PC-3 (cell line): ENCODE results near the gene TRIM62. TPM values are rescaled to one million over a fixed set of nuclear protein-coding genes. Genes with fewer than 3 reads are reported as not detected.

Source experiments
- ATAC-seq: fragments of 200-7000 bp; cut with Tn5 transposase; 2 replicates; pipeline ENCODE4 v1.9.1; 2020; ENCODE audit warnings: mild to moderate bottlenecking, moderate library complexity
- BruUV-seq: library from RNA; stranded (reverse); fragments of 400-500 nt; replicated peaks from 2 replicates; lab custom pipeline; 2021; lab: Mats Ljungman, UMichigan
- CTCF ChIA-PET: fragments of 300-600 bp; sonication (Branson Sonifier 250); formaldehyde crosslinking; loops from one replicate; lab custom pipeline; 2022; ENCODE audit warnings: antibody characterized with exemption; lab: Charles Lee
- POLR2A ChIA-PET: fragments of 300-600 bp; sonication (Branson Sonifier 250); formaldehyde crosslinking; loops from one replicate; lab custom pipeline; 2022; ENCODE audit warnings: antibody characterized with exemption; ENCODE audit not compliant: unreplicated experiment; lab: Charles Lee
- DNase-seq: peaks from one replicate; pipeline ENCODE4 v3.0.0-alpha.2; 2015
- H2AFZ ChIP-seq: fragments of 300-600 bp; sonication (generic); 2 replicates; pipeline ENCODE4 v1.6.0; 2016; ENCODE audit warnings: antibody characterized with exemption, low read length
- H3F3A ChIP-seq: fragments of 300-600 bp; sonication (generic); one replicate; pipeline ENCODE4 v1.6.0; 2017; ENCODE audit warnings: antibody characterized with exemption, low read length, control low read depth, mild to moderate bottlenecking; ENCODE audit not compliant: unreplicated experiment
- H3K27ac ChIP-seq: fragments of 300-600 bp; sonication (generic); 2 replicates; pipeline ENCODE4 v1.5.1; 2016; ENCODE audit warnings: mild to moderate bottlenecking, low read length
- H3K27me3 ChIP-seq: fragments of 300-600 bp; sonication (generic); 2 replicates; pipeline ENCODE4 v1.6.1; 2016; ENCODE audit warnings: low read length, mixed read lengths
- H3K36me3 ChIP-seq: fragments of 300-600 bp; sonication (generic); 2 replicates; pipeline ENCODE4 v1.6.1; 2016; ENCODE audit warnings: low read depth, mixed run types, low read length, mixed read lengths
- H3K4me1 ChIP-seq: fragments of 300-600 bp; sonication (generic); 2 replicates; pipeline ENCODE4 v1.5.1; 2016; ENCODE audit warnings: low read length; ENCODE audit not compliant: insufficient read depth
- H3K4me2 ChIP-seq: fragments of 300-600 bp; sonication (generic); 2 replicates; pipeline ENCODE4 v1.6.0; 2016; ENCODE audit warnings: low read length
- H3K4me3 ChIP-seq: fragments of 300-600 bp; sonication (generic); 2 replicates; pipeline ENCODE4 v1.5.1; 2016; ENCODE audit warnings: mild to moderate bottlenecking, low read length, mixed read lengths
- H3K79me2 ChIP-seq: fragments of 300-600 bp; sonication (generic); 2 replicates; pipeline ENCODE4 v1.6.1; 2017; ENCODE audit warnings: low read length, mixed read lengths
- H3K9ac ChIP-seq: fragments of 300-600 bp; sonication (generic); 2 replicates; pipeline ENCODE4 v1.6.0; 2016; ENCODE audit warnings: mild to moderate bottlenecking, low read length
- H3K9me2 ChIP-seq: fragments of 300-600 bp; sonication (generic); replicated peaks from 2 replicates; pipeline ENCODE4 v1.6.1; 2016; ENCODE audit warnings: mixed run types, low read length, mixed read lengths
- H3K9me3 ChIP-seq: fragments of 300-600 bp; sonication (generic); 2 replicates; pipeline ENCODE4 v1.6.1; 2016; ENCODE audit warnings: low read length, mixed read lengths
- H4K20me1 ChIP-seq: fragments of 300-600 bp; sonication (generic); 2 replicates; pipeline ENCODE4 v1.6.1; 2016; ENCODE audit warnings: low read length, mixed read lengths
- EZH2 ChIP-seq: fragments of 300-600 bp; sonication (generic); IDR thresholded peaks from one replicate; pipeline ENCODE4 v1.6.1; 2017; ENCODE audit warnings: antibody characterized with exemption, mild to moderate bottlenecking, low read length; ENCODE audit not compliant: unreplicated experiment
- EZH2phosphoT487 ChIP-seq: fragments of 300-600 bp; sonication (generic); IDR thresholded peaks from 2 replicates; pipeline ENCODE4 v1.6.1; 2018; ENCODE audit warnings: mild to moderate bottlenecking, antibody characterized with exemption, low read length, borderline replicate concordance
- intact Hi-C: fragments of 100-400 bp; cut with micrococcal nuclease; formaldehyde crosslinking; loops from 2 replicates; pipeline ENCODE4 v1.9.0; 2023
- total RNA-seq: library from RNA; depleted of rRNA; stranded (reverse); fragments of >200 nt; gene quantifications from 2 replicates; pipeline ENCODE4 v1.2.3, GENCODE V29; 2014
- TF ChIP-seq, protein P1 (sequence below): fragments of 300-600 bp; sonication (generic); conservative IDR thresholded peaks from 2 replicates; pipeline ENCODE4 v1.5.1; 2017; ENCODE audit warnings: antibody characterized with exemption, low read depth, mild to moderate bottlenecking, low read length

Gene TRIM62
- total RNA-seq, 1 experiment from 2014 or later: 3.9 TPM

DNA sequence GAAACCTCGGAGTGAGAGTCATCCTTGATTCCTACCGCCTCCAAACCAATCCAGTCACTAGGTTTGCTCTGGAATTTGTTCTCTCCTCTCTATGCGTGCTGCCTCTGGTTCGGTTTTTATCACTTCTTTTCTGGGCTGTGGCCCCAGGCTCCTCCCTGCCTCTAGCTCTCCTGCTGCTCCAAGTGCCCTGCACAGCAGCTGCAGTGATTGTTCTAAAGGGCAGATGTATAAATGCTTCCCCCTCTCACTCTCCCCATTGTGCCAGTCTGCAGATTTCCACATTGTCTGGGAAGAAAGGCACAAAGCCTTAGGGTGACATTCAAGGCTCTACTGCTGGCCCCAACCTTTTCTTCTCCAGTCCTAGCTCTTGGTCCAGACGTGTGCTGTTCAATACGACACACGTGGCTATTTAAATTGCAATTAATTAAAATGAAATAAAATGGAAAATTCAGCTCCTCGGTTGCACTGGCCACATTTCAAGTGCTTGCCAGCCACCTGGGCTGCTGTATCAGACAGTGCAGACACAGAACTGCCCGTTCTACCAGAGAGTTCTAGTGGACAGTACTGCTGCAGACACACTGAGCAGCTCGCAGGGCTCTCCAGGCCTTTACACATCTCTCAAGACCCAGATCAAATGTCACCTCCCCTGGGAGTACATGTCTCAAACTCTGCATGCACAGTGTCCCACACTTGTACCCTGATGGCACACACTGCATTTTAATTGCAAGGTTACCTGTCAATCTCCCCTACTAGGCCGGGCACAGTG, 12.4 kb downstream of the TRIM62 start:
- Histone ChIP-seq H3F3A (no peaks in the 10 kb centered on the region), H3K79me2 (no peaks in the 10 kb centered on the region), H3K9me2 (no peaks in the 10 kb centered on the region), H2AFZ (no peak overlapping the region), H3K4me3 (no peak overlapping the region), H3K4me2 (no peak overlapping the region), H3K36me3 (no peaks in the 10 kb centered on the region), H3K27me3 (no peaks in the 10 kb centered on the region), H3K4me1 (0 out of 2 replicates have a peak, but pooled peaks cover 6% of the 10 kb centered on the region), H3K9ac (no peak overlapping the region), H3K9me3 (no peaks in the 10 kb centered on the region), H4K20me1 (no peaks in the 10 kb centered on the region), H3K27ac (no peak overlapping the region)
- ChIA-PET POLR2A (no interaction called here), CTCF (no interaction called here)
- TF ChIP-seq EZH2phosphoT487: no peak
- no peak for TF ChIP-seq EZH2
- TF ChIP-seq, protein P1, sequence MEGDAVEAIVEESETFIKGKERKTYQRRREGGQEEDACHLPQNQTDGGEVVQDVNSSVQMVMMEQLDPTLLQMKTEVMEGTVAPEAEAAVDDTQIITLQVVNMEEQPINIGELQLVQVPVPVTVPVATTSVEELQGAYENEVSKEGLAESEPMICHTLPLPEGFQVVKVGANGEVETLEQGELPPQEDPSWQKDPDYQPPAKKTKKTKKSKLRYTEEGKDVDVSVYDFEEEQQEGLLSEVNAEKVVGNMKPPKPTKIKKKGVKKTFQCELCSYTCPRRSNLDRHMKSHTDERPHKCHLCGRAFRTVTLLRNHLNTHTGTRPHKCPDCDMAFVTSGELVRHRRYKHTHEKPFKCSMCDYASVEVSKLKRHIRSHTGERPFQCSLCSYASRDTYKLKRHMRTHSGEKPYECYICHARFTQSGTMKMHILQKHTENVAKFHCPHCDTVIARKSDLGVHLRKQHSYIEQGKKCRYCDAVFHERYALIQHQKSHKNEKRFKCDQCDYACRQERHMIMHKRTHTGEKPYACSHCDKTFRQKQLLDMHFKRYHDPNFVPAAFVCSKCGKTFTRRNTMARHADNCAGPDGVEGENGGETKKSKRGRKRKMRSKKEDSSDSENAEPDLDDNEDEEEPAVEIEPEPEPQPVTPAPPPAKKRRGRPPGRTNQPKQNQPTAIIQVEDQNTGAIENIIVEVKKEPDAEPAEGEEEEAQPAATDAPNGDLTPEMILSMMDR: no peak
- no peak for ATAC-seq
- intact Hi-C loops: no loop called here
- no TSS peak for BruUV-seq
- no peak for DNase-seq

DNA sequence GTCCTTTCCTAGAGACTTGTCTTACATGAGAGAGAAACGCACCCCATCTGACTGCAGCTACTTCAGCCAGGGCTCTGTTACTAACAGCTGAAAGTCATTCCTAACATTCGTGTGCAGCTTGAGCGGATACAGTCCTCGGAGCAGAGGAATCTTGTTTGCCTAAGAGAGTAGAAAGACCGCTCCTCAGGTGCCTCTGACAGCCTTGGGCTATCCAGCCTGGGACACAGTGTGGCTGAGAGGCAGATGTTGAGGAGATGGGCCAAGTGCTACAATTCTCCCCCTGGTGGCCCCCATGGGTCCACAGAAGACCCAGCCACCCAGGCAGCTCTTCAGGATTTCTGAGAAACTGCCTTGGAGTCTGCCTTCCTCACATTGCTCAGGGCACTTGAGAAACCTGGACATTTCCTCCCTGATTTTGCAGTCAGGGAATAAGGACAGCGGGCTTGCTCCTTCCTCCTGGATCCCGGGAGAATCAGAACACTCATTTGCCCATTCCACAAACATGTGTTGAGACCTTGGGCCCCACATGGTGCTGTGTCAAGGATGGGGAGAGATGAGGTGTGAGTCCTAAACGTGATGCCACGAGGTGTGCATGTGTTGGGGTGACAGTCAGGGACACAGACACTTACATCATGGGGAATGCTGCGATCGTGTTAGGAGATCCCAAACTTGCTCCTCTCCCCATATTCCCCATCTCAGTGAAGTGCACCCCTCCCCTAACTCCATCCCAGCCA, 13.1 kb downstream of the TRIM62 start:
- intact Hi-C loops: no loop called here
- ChIA-PET POLR2A (no interaction called here), CTCF (no interaction called here)
- 0 out of 2 replicates have a peak, but pooled peaks cover 6% of the 10 kb centered on the region for H3K4me1 ChIP-seq
- no peak overlapping the region for H3K4me2 ChIP-seq
- TF ChIP-seq EZH2phosphoT487 (no peak), EZH2 (no peak)
- TF ChIP-seq, protein P1: no peak
- H4K20me1 ChIP-seq: no peaks in the 10 kb centered on the region
- no peaks in the 10 kb centered on the region for H3K36me3 ChIP-seq
- H3F3A ChIP-seq: no peaks in the 10 kb centered on the region
- no peaks in the 10 kb centered on the region for H3K27me3 ChIP-seq
- no peak overlapping the region for H3K27ac ChIP-seq
- no peak overlapping the region for H3K9ac ChIP-seq
- H2AFZ ChIP-seq: no peak overlapping the region
- no peak overlapping the region for H3K4me3 ChIP-seq
- no peaks in the 10 kb centered on the region for H3K9me3 ChIP-seq
- H3K79me2 ChIP-seq: no peaks in the 10 kb centered on the region
- no TSS peak for BruUV-seq
- H3K9me2 ChIP-seq: no peaks in the 10 kb centered on the region
- ATAC-seq: no peak
- DNase-seq: no peak
